ENCODE results near the gene HS6ST2.
"Not testable (repeated sequence)": the region's sequence is repeated elsewhere in the genome, so short reads cannot be mapped to it uniquely, and the experiment has no call there.

- not testable (repeated sequence) for TF ChIP-seq CTCF (IDR thresholded peaks at IDR 0.05); E2F5 (CRISPR knock-in tag; IDR thresholded peaks at IDR 0.05); ETV6 (CRISPR knock-in tag; IDR thresholded peaks at IDR 0.05); E2F1 (CRISPR knock-in tag; IDR thresholded peaks at IDR 0.05); ZNF232 (CRISPR knock-in tag; IDR thresholded peaks at IDR 0.05); USF1 (CRISPR knock-in tag; IDR thresholded peaks at IDR 0.05); ZNF317 (CRISPR knock-in tag; IDR thresholded peaks at IDR 0.05; ENCODE audit: borderline replicate concordance, low read depth); JUN (CRISPR knock-in tag; IDR thresholded peaks at IDR 0.05); ZNF281 (CRISPR knock-in tag; IDR thresholded peaks at IDR 0.05); NR2C2 (CRISPR knock-in tag; IDR thresholded peaks at IDR 0.05); SP1 (CRISPR knock-in tag; conservative IDR thresholded peaks at IDR 0.05); TCF7 (CRISPR knock-in tag; IDR thresholded peaks at IDR 0.05; ENCODE audit: low read depth); ATF2 (CRISPR knock-in tag; IDR thresholded peaks at IDR 0.05; ENCODE audit: borderline replicate concordance, low read depth)
Measured at GRCh38 chrX:132880753-132881152, 77.7 kb downstream of the HS6ST2 start.

Measured in WTC11 (cell line).